HEK293 (cell line): Measurements from ENCODE around the gene PLA2G4E.

Experiments used
- ZFP3 ChIP-seq: fragments of 450-650 bp; formaldehyde crosslinking; IDR thresholded peaks from 2 replicates; pipeline ENCODE4 v1.5.1; 2016; ENCODE audit warnings: low read depth, missing biosample characterization, missing genetic modification characterization
- TF ChIP-seq, protein P1 (sequence below): fragments of 450-650 bp; formaldehyde crosslinking; IDR thresholded peaks from 2 replicates; pipeline ENCODE4 v1.5.1; 2016; ENCODE audit warnings: missing biosample characterization, missing genetic modification characterization
- TF ChIP-seq, protein P2 (sequence below): fragments of 450-650 bp; formaldehyde crosslinking; IDR thresholded peaks from 2 replicates; pipeline ENCODE4 v1.5.1; 2016; ENCODE audit warnings: missing biosample characterization, missing genetic modification characterization

DNA sequence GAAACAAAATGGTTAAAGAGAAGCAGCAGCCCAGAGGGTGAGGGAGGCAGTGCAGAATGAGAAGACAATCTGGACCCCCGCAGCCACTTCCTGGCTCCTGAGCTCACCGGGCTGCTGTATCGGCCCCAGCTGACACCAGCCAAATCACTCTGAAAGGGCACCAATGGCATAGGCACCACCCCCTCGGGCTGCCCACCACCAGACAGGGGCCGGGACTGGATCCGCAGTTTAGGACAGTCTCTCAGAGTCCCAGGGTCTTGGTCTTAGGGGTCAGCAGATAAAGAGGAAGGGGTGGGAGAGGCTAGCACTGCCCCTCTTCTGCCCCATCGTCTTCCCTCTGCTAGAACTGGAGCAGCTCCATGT is 30.6 kb downstream of the PLA2G4E start:
- TF ChIP-seq, protein P1, sequence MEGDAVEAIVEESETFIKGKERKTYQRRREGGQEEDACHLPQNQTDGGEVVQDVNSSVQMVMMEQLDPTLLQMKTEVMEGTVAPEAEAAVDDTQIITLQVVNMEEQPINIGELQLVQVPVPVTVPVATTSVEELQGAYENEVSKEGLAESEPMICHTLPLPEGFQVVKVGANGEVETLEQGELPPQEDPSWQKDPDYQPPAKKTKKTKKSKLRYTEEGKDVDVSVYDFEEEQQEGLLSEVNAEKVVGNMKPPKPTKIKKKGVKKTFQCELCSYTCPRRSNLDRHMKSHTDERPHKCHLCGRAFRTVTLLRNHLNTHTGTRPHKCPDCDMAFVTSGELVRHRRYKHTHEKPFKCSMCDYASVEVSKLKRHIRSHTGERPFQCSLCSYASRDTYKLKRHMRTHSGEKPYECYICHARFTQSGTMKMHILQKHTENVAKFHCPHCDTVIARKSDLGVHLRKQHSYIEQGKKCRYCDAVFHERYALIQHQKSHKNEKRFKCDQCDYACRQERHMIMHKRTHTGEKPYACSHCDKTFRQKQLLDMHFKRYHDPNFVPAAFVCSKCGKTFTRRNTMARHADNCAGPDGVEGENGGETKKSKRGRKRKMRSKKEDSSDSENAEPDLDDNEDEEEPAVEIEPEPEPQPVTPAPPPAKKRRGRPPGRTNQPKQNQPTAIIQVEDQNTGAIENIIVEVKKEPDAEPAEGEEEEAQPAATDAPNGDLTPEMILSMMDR (tag by site-specific recombination), result no peak
- TF ChIP-seq, protein P2, sequence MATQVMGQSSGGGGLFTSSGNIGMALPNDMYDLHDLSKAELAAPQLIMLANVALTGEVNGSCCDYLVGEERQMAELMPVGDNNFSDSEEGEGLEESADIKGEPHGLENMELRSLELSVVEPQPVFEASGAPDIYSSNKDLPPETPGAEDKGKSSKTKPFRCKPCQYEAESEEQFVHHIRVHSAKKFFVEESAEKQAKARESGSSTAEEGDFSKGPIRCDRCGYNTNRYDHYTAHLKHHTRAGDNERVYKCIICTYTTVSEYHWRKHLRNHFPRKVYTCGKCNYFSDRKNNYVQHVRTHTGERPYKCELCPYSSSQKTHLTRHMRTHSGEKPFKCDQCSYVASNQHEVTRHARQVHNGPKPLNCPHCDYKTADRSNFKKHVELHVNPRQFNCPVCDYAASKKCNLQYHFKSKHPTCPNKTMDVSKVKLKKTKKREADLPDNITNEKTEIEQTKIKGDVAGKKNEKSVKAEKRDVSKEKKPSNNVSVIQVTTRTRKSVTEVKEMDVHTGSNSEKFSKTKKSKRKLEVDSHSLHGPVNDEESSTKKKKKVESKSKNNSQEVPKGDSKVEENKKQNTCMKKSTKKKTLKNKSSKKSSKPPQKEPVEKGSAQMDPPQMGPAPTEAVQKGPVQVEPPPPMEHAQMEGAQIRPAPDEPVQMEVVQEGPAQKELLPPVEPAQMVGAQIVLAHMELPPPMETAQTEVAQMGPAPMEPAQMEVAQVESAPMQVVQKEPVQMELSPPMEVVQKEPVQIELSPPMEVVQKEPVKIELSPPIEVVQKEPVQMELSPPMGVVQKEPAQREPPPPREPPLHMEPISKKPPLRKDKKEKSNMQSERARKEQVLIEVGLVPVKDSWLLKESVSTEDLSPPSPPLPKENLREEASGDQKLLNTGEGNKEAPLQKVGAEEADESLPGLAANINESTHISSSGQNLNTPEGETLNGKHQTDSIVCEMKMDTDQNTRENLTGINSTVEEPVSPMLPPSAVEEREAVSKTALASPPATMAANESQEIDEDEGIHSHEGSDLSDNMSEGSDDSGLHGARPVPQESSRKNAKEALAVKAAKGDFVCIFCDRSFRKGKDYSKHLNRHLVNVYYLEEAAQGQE (tag by site-specific recombination), result no peak
- TF ChIP-seq ZFP3 (tag by site-specific recombination), result no peak
